OCI-LY3 (cell line): Measurements from ENCODE around the gene MESP1.
A peak's percentile ranks its signal among the peaks of the same experiment; 100 is the strongest.

Source experiments
- H2AFZ ChIP-seq: fragments of 200-600, 300-600 bp; shearing (Covaris generic); 2 replicates; pipeline ENCODE4 v1.6.0; 2014; ENCODE audit warnings: antibody characterized with exemption, low read depth, low read length
- H3K27ac ChIP-seq: fragments of 200-600, 300-600 bp; sonication (generic); 2 replicates; pipeline ENCODE4 v1.5.1; 2014; ENCODE audit warnings: mild to moderate bottlenecking, low read length, moderate library complexity, mixed read lengths
- H3K27me3 ChIP-seq: fragments of 200-600, 300-600 bp; sonication (generic); 2 replicates; pipeline ENCODE4 v1.6.1; 2014; ENCODE audit warnings: low read depth, low read length, mixed read lengths
- H3K36me3 ChIP-seq: fragments of 200-600, 300-600 bp; sonication (generic); replicated peaks from 2 replicates; pipeline ENCODE3; 2014; ENCODE audit warnings: low read depth, low read length, mixed read lengths
- H3K4me1 ChIP-seq: fragments of 300-600, 200-600 bp; sonication (generic); 2 replicates; pipeline ENCODE4 v1.6.1; 2014; ENCODE audit warnings: low read length, mixed read lengths
- H3K4me2 ChIP-seq: fragments of 200-600, 300-600 bp; sonication (generic); 2 replicates; pipeline ENCODE4 v1.6.1; 2014; ENCODE audit warnings: low read length, mixed read lengths
- H3K4me3 ChIP-seq: fragments of 300-600, 200-600 bp; sonication (generic); 2 replicates; pipeline ENCODE4 v1.5.1; 2014; ENCODE audit warnings: antibody characterized with exemption, mild to moderate bottlenecking, low read length, moderate library complexity
- H3K79me2 ChIP-seq: fragments of 300-600, 200-600 bp; shearing (Covaris generic); 2 replicates; pipeline ENCODE4 v1.6.1; 2014; ENCODE audit warnings: mild to moderate bottlenecking, low read length, mixed read lengths
- H3K9ac ChIP-seq: fragments of 300-600, 200-600 bp; shearing (Covaris generic); 2 replicates; pipeline ENCODE4 v1.6.0; 2014; ENCODE audit warnings: mild to moderate bottlenecking, low read length, moderate library complexity
- H3K9me3 ChIP-seq: fragments of 200-600, 300-600 bp; shearing (Covaris generic); 2 replicates; pipeline ENCODE4 v1.6.1; 2014; ENCODE audit warnings: low read length, mixed read lengths; ENCODE audit not compliant: insufficient read depth
- H4K20me1 ChIP-seq: fragments of 200-600, 300-600 bp; sonication (generic); 2 replicates; pipeline ENCODE4 v1.6.1; 2016; ENCODE audit warnings: low read length, mixed read lengths; ENCODE audit not compliant: insufficient read depth
- CTCF ChIP-seq: fragments of 200-600, 300-600 bp; sonication (generic); IDR thresholded peaks from 2 replicates; pipeline ENCODE4 v1.5.1; 2014; ENCODE audit warnings: antibody characterized with exemption, low read length, low read depth
- EZH2phosphoT487 ChIP-seq: fragments of 200-600 bp; shearing (Covaris generic); IDR thresholded peaks from 2 replicates; pipeline ENCODE4 v1.6.1; 2018; ENCODE audit warnings: antibody characterized with exemption, mixed run types, low read depth

Gene MESP1

DNA sequence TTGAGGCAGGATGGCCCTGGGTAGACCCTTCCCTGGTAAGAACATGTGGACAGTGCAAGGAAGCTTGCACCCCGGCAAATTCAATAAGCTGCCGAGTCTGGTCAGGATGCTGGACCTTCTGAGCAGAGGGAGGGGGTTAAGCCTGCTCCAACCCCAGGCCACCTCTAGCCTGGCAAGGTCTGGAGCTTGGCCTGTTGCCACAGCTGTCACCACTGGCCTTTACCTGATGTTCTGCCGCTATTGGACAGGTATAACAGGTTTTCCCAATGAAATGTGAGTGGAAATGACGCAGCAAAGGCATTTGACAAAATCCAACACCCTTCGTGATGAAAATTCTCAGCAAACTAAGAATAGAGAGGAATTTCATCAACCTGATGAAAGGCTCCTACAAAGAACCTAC lies 699 bp upstream of the MESP1 start:
- TF ChIP-seq EZH2phosphoT487 (no peak), CTCF (no peak)
- H3K27ac ChIP-seq = no peak overlapping the region
- no peak overlapping the region for H2AFZ ChIP-seq
- H3K27me3 ChIP-seq = no peaks in the 10 kb centered on the region
- peak overlapping the region; percentile 87 for H3K9ac ChIP-seq
- no peaks in the 10 kb centered on the region for H4K20me1 ChIP-seq
- peak overlapping the region; percentile 84 for H3K4me3 ChIP-seq
- peaks cover 5% of the 10 kb centered on the region for H3K79me2 ChIP-seq
- H3K4me1 ChIP-seq = peaks cover 13% of the 10 kb centered on the region
- H3K36me3 ChIP-seq = no peaks in the 10 kb centered on the region
- no peaks in the 10 kb centered on the region for H3K9me3 ChIP-seq
- H3K4me2 ChIP-seq = peak overlapping the region; percentile 90

DNA sequence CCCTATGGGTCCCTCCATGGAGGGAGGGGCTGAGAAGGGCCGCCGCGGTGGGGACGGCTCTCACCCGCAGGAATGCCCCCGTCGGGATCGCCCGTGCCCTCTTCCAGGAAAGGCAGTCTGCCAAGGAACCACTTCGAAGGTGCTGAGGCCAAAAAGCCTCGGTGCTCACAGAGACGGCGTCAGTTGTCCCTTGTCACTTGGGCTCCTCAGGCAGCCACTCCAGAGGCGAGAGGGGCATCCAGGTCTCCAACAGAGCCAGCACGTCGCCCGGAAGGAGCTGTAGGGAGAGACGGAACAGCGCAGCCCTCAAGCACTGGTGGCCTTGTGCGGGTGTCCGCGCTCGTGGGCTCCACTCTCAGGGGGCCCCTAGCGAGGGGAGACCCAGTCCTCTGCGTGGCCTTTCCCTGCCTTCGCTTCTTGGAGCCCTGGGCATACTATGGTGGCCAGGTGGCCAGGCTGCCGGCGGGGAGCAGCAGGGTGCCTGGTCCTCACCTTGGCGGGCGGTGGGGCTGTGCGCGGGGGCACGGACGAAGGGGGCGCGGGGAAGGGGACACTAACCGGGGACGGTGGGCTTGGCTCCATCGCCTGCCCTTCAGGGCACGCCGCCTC lies 994 bp downstream of the MESP1 start:
- Histone ChIP-seq H3K4me2 (peak overlapping the region; percentile 90), H3K36me3 (no peaks in the 10 kb centered on the region), H3K79me2 (peaks cover 5% of the 10 kb centered on the region), H4K20me1 (no peaks in the 10 kb centered on the region), H3K27ac (peak overlapping the region; percentile 41), H3K9me3 (no peaks in the 10 kb centered on the region), H3K4me3 (peak overlapping the region; percentile 84), H2AFZ (peak overlapping the region; percentile 62), H3K27me3 (no peaks in the 10 kb centered on the region), H3K4me1 (peaks cover 13% of the 10 kb centered on the region), H3K9ac (peak overlapping the region; percentile 87)
- no peak for TF ChIP-seq CTCF
- no peak for TF ChIP-seq EZH2phosphoT487

DNA sequence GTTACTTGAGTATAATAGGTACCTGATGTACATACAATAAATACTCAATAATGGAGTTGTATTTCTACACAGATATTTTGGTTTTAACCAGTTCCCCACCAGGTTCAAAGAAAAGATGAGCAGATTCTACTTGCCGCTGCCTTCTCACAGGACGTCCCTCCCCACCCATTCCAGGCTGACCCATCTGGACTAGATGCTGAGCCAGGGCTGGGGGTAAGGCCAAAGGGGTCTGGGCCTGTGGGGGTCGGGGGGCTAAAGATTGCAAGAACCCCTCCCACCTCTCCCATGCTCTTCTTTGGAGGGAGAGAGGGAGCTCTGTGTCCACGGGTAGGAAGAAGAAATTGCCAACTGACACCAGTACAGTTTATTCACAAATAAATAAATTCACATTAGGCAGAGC lies 1.5 kb downstream of the MESP1 start:
- H3K4me2 ChIP-seq = peak overlapping the region; percentile 90

DNA sequence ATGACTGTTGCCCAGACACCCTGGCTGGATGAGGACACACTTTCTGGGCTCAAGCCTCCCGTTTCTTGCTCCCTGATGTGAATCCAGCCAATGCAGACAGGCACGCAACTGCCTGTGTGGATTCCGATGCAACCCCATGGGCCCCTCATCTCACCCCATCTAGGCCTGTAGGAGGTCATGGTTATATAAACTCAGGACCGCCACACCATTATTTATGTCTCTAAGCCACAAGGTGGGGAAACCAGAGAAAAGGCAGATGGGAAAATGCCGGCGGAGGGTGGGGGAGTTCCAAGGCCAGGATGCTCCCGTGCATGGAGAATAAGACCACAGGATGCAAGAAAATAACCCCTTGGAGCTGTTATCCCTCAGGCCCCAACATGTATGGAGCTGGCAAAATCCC lies 2.0 kb downstream of the MESP1 start:
- no peak overlapping the region for H3K4me3 ChIP-seq
- no peak overlapping the region for H2AFZ ChIP-seq
- no peak overlapping the region for H3K27ac ChIP-seq
- H3K79me2 ChIP-seq = peaks cover 5% of the 10 kb centered on the region
- no peaks in the 10 kb centered on the region for H3K9me3 ChIP-seq
- peaks cover 13% of the 10 kb centered on the region for H3K4me1 ChIP-seq
- H4K20me1 ChIP-seq = no peaks in the 10 kb centered on the region
- no peak overlapping the region for H3K9ac ChIP-seq
- no peaks in the 10 kb centered on the region for H3K36me3 ChIP-seq
- no peak for TF ChIP-seq CTCF
- TF ChIP-seq EZH2phosphoT487 = no peak
- no peaks in the 10 kb centered on the region for H3K27me3 ChIP-seq
- H3K4me2 ChIP-seq = no peak overlapping the region

More for the DNA sequence above, 1.5 kb downstream of the MESP1 start:
- Histone ChIP-seq H3K79me2 (peaks cover 5% of the 10 kb centered on the region), H3K9me3 (no peaks in the 10 kb centered on the region), H4K20me1 (no peaks in the 10 kb centered on the region), H3K27ac (no peak overlapping the region), H3K9ac (peak overlapping the region; percentile 87; the same call in 1 of the 2 replicates), H2AFZ (no peak overlapping the region), H3K36me3 (no peaks in the 10 kb centered on the region), H3K4me1 (peaks cover 13% of the 10 kb centered on the region), H3K4me3 (peak overlapping the region; percentile 84), H3K27me3 (no peaks in the 10 kb centered on the region)
- no peak for TF ChIP-seq EZH2phosphoT487
- no peak for TF ChIP-seq CTCF
